ENCODE results near the gene TIGIT.
A peak's percentile ranks its signal among the peaks of the same experiment; 100 is the strongest.

Gene TIGIT

DNA sequence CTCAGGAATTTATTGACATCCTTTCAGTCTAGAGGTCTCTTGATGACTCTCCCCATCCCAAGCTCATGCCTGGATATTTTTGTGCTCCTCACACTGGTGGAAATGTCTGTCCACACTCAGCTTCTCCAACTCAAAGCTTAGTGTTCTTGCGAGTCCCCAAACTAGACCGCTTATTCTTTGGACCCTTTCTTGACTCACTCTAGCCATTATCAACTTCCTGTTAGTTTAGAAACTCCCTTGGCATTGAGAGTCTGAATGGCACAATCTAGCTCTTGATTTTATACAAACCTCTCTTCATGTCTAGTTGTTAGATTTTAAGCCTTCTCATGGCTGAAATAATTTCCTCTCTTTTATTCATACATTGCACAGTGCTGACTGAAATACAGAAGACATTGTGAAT is 19.6 kb downstream of the TIGIT start:
- no peak for DNase-seq

DNA sequence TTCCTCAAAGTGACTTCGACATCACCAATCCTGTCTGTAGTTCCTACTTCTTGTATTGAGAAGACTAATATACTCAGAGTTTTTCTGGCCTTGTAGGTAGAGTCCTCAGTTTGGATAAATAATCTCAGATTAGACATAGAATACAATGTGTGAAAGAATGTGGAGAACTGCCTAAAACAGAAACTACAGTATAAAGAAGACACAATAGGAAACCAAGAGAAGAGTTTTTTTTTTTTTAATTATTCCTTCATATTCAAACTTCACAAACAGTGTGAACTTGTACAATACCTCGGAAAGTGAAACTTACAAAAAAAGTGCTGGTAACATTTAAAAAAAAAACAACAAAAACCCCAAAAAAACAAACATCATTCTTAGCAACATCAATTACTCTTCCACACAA is 20.5 kb downstream of the TIGIT start:
- DNase-seq = no peak

DNA sequence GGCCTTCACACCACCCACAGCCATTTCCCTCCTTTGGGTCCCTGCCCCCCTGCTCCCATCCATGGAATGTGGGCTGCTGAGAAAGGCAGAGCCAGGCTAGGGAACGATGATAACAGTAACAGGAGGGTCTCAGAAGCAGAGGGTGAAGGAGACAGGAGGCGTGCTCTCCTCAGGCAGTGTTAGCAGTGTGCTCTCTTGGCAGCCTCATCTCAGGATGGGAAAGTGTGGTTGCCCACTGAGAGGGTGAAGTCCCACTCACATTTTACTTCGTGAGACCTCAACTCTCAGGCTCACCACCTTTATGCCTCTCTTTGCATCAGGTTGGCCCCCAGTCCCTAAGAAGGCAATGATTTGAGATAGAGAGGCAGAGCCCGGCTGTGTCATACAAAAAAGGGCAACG is 24.5 kb downstream of the TIGIT start:
- no peak for DNase-seq

DNA sequence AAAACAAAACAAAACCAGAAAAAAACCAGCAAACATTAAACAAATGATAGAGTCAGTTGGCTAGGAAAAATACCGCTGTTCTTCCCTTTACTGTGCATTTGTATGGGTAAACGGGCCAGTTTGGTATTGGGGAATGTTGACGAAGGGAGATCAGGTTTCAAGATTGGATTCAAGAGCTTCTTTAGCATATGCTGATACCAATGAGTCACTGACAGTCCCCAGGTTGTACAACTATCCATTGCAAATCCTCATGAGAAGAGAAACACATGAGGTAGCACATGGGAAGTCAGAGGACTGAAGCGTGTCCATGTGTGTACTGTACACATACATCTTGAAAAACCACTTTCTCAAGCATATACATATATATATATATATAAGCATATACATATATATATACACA is 25.6 kb downstream of the TIGIT start:
- peak; percentile 99 for DNase-seq

DNA sequence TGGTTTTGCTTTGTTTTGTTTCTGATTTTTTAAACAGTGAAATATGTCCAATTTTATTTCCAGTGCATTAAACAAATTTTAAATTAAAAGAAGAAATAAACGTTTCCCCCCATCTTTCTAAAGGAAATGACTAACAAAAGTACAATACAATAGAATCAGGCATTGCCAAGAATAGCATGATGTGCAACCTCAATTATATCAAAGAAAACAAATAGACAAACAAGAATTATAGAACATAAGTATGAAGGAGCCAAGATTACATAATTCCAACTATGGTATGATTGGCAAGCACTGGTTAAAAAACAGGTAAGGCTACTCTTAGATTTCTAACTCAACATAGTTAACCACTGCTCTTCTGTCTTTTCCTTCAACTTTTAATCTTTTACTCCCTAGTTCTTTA is 26.4 kb downstream of the TIGIT start:
- DNase-seq = no peak

DNA sequence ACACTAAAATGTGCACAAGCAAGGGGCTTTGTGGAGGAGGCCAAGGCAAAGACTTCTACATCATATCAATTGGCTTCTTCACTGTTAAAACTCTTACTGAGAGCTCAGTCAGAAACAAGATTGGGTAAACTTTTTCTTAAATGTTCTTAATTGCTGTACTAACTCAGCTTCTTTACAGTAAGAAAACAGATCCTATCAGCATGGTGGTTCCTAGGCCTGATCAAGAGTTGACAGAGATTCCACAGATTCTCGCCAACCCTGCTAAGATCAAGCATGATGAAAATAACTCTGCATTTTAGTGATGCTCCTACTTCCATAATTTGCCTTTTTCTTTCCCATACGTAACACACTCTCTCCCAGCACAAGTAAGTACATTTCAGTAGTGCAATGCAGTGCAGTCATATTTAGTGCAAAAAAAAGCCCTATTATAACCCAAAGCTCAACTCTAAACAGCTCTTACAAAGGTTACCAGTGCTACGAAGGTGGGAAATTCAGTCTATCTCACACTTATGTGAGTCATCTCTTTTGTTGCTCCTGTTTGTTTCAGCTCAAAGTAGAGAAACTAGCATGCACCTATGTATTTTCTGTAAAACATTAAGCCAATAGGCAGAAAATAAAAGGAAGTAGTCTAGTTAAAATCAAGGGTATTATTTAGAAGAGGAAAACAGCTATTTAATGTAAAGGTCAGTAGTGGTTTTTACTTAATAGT is 29.9 kb downstream of the TIGIT start:
- no peak for DNase-seq

DNA sequence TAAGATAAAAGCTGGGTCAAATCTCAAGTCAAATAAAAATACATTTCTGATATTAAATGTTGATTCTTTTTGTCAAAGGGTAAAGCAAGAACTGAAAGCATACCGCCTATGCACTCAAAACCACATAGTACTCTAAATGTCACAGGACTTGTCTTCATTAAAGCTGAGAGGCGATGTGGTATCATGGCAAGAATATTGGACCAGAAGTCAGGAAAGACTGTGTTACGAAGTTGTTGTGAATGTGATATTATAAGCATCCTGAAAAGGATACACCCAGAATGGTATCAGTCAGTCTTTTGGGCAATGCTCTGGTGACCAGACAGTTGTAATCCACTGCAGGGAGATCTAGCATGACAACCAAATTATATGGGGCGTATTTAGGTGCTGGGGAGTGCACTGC is 33.8 kb downstream of the TIGIT start:
- DNase-seq = no peak

DNA sequence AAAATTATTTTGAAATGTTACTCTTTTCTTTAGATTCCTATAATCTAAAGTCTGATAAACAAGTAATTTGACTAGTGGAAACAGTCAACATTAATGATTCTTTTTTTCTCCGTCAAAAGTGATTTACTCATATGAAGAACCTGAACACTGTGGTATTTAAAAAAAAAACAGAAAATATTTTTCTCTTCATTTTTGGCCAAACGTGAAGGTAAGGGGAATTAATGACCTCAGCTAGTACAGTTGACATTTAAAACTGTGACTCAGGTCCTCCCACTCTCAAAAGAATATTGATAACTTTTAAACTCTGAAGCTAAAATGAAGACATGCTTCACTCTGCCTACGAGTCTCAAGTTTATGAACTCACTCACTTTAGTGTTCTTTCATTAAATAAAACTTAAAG is 34.5 kb downstream of the TIGIT start:
- no peak for DNase-seq

DNA sequence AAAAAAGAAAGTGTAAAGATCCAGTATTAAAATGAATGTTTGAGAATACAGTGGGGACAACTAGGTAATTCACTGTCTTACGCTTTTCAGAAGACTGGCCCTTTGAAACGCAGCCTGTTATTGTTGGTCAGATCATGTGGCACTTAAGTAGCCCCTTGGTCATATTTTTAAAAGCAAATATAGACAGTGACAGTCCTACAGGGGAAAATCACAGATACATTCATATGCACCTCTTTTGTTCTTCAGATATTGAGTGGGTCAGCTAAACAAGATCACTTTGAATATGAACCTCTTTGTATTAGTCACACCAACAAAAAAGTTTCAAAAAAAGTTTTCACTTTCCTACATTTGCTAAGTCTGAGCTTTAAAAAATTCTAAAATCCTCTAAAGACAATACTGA is 36.0 kb downstream of the TIGIT start:
- no peak for DNase-seq

DNA sequence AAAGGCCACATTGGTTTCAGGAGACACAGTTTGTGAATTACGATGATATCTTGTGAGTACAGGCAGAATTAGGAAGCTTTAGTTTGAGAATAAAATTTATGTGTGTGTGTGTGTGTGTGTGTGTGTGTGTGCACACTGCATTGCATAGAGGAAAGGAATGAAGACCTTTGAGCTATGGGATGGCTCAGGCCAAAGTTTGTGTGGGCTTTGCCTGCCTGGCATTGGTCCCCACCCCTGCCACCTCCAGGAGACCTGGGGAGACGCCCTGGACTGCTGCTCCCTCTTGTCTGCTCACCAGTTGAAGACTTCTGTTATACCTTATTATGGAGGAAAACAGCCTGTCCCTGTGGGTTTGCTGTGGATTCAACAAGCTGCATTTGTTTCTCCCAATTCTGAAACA is 37.2 kb downstream of the TIGIT start:
- DNase-seq = no peak

DNA sequence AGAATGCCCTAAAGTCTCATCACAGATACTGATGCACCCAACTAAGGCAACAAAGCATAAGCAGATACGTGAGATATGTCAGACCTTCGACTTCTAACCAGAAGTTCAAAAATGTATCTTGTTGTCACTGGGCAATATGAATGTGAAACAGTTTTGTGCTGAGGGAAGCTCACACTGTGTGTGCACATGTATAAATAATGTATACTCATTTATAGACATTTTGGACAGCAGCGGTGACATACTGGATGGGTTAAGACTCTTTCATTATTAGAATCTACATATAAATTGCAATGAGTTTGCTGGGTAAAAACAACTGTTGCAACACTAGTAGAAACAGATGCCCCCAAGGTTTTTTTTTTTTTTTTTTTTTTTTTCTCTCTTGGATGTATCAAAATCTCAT is 37.9 kb downstream of the TIGIT start:
- DNase-seq = no peak

DNA sequence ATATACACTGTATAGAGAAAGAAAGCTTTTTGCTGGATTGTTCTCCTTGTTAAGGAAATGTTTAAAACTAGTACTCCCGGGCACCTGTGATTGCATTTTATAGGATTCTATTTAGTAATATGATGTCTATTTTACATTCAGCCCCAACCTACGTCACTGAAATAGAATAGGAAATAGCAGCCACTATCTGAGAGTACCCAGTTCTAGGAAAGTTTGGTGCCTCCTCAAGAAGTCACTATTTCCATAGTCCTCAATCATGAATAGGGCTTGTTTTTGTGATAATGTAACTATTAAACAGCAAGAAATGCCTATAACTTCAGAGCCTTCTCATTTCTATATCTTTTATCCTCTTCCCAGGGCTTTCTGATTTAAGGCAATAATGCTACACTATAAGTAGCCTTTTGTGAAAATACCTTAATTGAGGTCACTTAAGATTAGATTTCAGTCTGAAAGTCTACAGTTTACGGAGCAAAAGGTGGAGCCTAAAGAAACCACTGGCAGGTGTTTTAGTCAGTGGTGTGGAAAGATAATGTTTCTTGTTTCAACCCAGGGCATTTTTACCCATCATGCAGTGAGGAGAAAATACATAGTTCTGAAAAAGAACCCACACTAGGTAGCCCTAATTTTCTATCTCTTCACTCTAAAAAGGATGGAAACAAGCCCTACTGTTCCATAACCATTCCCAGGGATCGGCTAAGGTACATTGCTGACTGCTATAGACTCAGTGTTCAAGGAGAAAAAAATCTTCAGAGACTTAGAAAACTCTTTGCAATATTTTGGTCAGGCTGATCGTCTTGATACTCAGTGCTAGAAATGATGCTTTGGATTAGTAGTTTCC is 38.7 kb downstream of the TIGIT start:
- DNase-seq = peak; percentile 24

DNA sequence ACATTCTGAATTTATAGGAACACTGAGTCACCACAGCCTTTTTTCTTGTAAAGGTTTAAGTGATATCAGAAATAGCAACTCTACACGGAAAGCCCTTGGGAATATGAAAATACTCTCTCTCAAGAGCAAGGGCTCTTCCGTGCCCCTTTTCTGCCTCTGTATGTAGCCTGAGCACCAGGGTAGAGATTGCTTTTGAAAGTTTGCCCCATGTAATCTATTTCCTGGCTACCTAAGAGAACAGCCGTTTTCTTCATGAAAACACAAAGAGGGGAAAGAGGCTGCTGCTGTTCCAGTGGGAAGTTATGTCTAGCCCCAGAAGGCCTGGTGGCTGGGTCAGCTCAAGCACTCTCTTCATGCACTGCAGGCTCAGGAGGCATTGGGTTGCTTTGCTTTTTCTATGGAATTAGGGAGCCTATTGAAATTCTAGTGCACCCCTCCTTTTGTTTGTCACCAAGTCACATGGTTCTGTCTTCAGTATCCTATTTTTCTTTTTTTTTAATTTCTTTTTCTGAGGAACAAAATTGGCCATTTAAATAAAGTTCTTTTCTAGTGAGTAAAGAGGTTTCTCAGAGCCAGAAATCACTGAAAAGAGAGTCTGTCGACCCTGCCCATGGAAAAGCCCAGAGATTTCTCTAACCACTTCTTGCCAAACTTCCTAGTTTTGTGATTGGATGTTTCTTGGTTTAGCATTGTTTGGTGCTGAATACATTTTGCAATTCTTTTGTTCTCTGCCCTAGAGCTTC is 39.5 kb downstream of the TIGIT start:
- no peak for DNase-seq

DNA sequence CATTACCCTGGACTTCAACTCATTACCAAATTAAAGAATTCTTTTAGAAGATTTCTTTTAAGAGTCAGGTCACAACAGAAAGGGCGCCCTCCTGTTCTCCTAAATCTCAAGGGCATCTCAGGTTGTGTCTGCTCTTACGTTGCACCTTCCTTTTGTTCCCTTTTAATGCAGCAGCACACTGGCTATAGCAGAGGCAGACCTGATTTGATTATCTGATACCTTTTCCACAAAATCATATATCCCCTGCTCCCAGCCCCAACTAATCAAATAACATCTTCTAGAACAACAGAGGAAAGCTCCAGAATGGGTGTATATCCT is 40.1 kb downstream of the TIGIT start:
- no peak for DNase-seq

DNA sequence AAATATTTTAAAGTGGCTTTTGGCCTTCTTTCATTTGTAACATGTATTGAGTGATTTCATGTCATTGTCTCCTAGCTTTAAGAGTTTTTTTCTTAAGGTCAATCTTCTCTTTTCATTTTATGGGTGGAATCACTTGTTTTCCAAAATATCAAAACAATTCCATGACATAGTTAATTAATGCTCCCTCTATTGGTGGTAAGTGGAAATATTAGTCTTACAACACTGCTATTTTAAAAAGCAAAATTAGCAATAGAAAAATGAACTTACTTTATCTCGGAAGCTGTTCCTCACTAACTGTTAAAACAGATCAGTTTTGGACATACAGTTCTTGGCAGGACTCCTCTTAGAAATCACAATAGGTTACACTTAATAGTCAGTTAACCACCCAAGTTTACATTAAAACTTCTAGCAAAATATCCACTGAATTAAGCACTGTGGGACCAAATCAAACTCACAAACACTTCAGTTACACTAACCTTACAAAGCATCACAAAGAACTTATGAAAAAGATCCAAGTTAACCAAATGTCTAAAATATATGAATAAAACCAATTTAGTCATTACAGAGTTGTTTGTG is 42.4 kb downstream of the TIGIT start:
- DNase-seq = peak; percentile 41

DNA sequence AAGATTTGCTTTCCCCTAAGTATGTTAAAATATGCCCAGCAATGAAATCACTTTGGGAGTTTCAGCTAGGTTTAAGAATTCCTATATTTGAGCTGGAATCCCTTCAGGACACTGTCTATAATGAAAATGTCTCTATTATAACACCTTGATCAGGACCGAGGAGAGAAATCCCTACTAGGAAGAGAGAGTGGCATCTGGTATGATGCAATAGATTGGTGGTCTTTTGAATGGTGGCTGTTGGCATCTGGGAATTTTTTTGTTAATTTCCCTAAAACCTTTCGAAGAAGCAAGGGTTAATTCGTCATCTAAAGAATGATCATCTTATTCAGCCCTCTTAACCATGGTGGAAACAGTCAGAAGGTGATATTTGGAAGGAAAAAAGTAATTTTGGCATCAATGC is 43.0 kb downstream of the TIGIT start:
- DNase-seq = no peak

DNA sequence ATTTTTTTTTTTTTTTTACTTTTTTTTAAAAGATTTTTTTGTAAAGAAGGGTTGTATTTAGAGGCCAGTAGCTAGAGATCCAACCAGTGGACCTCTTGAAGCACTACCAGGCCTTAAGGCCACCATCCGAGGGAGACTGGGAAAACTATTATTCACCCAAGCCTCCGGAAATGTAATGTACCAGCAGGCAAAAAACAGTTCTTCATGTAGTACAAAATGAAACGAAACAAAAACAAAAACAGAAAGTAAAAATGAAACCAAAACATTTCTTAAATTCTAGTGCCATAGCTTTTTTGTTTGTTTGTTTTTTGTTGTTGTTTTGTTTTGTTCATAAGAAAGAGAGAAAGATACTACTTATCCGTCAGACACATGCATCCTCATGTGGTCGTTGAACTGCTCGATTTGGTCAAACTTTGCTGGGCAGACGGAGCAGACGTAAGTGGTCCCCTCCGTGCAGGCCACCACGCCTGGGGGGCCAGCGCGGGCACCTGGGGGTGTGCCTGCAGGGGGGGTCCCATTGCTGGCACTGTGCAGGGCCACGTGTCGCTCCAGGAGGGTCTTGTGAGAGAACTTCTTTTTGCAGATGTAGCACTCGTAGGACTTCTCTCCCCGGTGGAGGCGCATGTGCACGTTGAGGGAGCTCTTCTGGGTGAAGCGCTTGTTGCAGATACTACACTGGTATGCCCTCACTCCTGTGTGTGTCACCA is 45.0 kb downstream of the TIGIT start:
- no peak for DNase-seq

DNA sequence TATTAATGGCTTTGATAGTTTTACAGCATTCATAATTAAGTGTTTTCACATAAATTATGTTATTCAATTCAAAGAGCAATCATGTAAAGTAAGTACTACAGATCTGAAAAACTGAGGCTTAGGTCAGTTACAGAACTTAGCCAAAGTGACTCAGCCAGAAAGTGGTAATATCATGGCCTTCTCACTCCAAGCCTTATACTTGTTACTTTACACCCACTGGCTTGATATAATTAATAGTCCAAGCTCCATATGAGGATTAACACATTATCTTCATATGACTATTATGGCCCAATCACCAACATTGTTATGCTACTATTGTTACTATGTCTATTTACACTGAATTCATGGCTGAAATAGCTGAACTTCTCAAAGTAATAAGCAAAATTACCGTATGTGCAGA is 50.7 kb downstream of the TIGIT start:
- DNase-seq = no peak

DNA sequence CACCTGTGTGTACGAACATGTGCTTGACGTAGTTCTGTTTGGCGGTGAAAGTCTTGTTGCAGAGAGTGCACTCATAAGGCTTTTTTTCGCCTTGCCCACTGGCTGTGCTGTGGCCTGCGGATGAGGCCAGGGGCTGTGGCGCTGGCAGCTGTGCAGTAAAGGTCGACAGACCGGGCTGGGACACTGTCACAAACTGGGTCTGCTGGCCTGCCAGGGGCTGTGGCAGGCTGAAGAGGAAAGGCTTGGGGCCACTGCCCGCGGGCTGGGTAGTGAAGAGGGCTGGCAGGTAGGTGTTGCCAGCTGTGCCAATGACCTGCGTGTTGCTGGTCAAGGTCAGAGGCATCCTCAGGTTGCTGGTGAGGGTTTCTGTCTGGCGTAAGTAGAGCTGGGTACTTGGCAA is 56.4 kb downstream of the TIGIT start:
- no peak for DNase-seq

DNA sequence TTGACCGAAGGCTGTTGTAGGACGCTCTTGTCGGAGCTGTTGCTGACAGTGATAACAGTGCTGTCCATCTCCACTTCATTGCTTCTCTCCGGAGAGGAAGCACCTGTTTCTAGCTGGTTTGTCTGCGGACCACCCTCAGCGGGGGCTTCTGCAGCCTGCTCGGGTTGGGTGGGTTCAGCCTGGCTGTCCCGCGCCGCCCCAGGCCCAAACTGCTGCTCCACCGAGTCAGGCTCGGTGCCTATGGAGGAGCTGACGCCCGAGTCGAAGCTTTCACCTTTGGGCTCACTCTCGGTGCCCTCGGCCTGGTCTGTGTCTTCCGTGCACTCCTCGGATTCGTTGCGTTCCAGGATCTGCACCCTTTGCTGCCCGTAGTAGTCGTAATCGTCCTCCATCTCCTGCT is 56.9 kb downstream of the TIGIT start:
- DNase-seq = no peak

DNA sequence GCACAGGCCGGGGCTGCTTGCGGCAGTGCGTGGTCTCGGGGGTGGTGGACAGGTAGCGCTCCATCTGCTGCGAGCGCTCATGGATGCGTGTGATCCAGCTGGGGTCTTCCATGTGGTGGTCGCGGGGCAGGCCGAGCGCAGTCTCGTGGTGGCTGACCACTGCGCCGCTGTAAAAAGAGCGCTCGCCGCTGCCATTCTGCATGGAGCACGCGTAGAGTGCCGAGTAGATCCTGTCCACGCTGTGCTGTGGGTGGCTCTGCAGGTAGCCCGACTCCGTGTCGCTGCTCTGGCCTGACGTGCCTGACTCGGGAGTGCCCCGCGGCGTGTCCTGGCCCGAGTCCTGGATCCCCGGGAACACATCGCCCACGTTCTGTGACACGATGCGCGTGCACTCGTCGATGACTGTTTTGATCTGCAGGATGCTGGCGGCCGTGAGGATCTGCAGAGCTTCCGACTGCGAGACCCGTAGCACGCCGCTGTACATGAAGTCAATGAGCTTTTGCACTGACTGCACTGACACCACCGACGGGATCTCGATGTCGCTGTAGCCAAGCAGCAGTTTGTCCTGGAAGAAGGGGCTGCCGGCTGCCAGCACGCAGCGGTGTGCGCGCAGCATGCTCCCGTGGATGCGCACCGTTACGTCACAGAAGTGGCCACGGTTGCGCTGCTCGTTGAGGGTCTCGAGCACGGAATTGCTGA is 57.4 kb downstream of the TIGIT start:
- DNase-seq = no peak

DNA sequence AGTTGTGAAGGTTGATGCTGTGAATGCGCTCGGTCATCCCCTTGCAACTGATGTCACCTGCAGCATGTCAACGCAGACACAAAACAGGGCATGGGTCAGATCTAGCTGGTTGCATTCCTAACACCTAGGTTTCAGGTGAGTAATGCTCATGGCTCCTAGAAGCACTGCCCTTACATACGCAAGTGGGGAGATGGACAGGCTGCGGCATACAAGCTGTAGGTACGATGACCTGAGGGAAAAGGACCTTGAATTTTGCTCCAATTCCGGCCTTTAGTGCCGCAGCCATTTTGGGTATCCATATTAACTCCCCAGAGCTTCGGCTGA is 58.0 kb downstream of the TIGIT start:
- no peak for DNase-seq

DNA sequence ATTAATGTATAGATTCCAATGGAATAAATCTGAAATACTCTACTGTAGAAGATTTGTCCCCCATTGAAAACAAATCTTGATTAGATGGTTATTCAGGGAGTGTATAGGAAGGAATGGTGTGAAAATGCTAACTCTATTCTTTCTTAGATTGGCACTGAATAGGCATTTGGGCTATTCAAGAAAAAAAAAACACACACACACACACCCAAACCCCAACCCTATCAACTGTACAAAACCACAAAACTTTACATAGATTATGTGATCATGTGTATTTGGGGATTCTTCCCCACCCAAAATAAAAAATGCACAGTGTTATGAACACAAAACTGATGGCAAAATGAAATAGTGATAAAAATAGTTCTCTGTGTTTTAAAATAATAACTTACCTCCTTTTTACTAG is 61.8 kb downstream of the TIGIT start:
- DNase-seq = no peak

All from NCI-H2171 treated with DMSO at 0.1 percent for 48 hours (cell line).